ENCODE results near the gene FLT4.

- TF ChIP-seq FOXM1 (CRISPR knock-in tag; IDR thresholded peaks at IDR 0.05) (no peak), ZSCAN29 (CRISPR knock-in tag; conservative IDR thresholded peaks at IDR 0.05) (no peak), CEBPB (IDR thresholded peaks at IDR 0.05; ENCODE audit: borderline replicate concordance, low read depth, low read length) (no peak), STAG1 (CRISPR knock-in tag; IDR thresholded peaks at IDR 0.05) (no peak), JUN (CRISPR knock-in tag; IDR thresholded peaks at IDR 0.05) (no peak), GABPA (IDR thresholded peaks at IDR 0.05; ENCODE audit: low read depth, low read length) (no peak), GABPA (CRISPR knock-in tag; IDR thresholded peaks at IDR 0.05; ENCODE audit: low read depth) (no peak), AFF4 (CRISPR knock-in tag; IDR thresholded peaks at IDR 0.05) (no peak), ATF3 (CRISPR knock-in tag; IDR thresholded peaks at IDR 0.05) (no peak), CREB3 (CRISPR knock-in tag; IDR thresholded peaks at IDR 0.05) (no peak), ZNF280B (CRISPR knock-in tag; IDR thresholded peaks at IDR 0.05; ENCODE audit: borderline replicate concordance) (no peak), EZH2 (conservative IDR thresholded peaks at IDR 0.05; ENCODE audit: low read depth, low read length) (no peak), PREB (CRISPR knock-in tag; IDR thresholded peaks at IDR 0.05) (no peak)
These were observed 65.7 kb downstream of the FLT4 start for GRCh38 chr5:180583738-180584137.
